ENCODE results near the gene TMEM51. TPM values are rescaled to one million over a fixed set of nuclear protein-coding genes. Genes with fewer than 3 reads are reported as not detected.
A peak's percentile ranks its signal among the peaks of the same experiment; 100 is the strongest.
"Not testable (repeated sequence)": the region's sequence is repeated elsewhere in the genome, so short reads cannot be mapped to it uniquely, and the experiment has no call there.

Gene TMEM51
- total and polyA plus RNA-seq, 2 experiments from 2014 or later: 23.8 to 32.7 TPM

DNA sequence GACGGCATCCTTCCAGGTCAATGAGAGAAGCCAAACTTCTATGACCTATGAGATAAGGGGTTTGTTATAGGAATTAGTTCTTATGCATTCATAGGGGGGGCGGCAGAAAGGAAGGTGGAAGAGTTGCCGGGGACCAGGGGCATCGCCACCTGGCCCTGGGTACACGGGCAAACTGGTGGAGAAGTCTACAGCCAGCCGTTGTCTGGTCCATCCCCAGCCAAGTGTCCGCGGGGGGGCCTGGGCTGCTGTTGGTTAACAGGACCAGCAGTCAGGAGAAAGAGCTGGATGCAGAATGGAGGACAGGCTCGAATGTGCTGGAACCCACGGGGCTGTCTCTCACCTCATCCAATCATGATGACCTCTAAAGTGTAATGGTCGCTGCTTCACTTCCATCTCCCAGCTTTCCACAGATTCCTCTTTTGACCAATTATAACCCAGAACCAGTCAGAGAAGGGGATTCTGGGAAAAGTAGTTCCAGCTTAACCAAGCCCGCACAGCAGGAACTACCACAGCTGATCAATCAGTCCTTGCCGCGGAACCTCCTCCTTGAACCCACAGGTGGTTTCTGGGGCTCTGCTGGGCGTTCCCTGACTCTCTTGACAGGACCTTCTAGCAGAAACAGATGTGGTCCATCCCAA is 17.8 kb downstream of the TMEM51 start:
- TF ChIP-seq, protein P1, sequence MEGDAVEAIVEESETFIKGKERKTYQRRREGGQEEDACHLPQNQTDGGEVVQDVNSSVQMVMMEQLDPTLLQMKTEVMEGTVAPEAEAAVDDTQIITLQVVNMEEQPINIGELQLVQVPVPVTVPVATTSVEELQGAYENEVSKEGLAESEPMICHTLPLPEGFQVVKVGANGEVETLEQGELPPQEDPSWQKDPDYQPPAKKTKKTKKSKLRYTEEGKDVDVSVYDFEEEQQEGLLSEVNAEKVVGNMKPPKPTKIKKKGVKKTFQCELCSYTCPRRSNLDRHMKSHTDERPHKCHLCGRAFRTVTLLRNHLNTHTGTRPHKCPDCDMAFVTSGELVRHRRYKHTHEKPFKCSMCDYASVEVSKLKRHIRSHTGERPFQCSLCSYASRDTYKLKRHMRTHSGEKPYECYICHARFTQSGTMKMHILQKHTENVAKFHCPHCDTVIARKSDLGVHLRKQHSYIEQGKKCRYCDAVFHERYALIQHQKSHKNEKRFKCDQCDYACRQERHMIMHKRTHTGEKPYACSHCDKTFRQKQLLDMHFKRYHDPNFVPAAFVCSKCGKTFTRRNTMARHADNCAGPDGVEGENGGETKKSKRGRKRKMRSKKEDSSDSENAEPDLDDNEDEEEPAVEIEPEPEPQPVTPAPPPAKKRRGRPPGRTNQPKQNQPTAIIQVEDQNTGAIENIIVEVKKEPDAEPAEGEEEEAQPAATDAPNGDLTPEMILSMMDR (IDR thresholded peaks at IDR 0.05; ENCODE audit: low read depth, low read length): no peak
- Histone ChIP-seq H3K27ac (no peak overlapping the region), H3K9me3 (ENCODE audit: low read depth) (no peaks in the 10 kb centered on the region), H3K36me3 (no peaks in the 10 kb centered on the region), H3K27me3 (no peaks in the 10 kb centered on the region), H3K4me3 (no peak overlapping the region), H3K4me1 (ENCODE audit: low read depth) (peaks cover 40% of the 10 kb centered on the region)
- DNase-seq (ENCODE audit: low read depth in 1 of 2, low spot score in 1 of 2): peak in 1 of 2 donors; percentile 32

DNA sequence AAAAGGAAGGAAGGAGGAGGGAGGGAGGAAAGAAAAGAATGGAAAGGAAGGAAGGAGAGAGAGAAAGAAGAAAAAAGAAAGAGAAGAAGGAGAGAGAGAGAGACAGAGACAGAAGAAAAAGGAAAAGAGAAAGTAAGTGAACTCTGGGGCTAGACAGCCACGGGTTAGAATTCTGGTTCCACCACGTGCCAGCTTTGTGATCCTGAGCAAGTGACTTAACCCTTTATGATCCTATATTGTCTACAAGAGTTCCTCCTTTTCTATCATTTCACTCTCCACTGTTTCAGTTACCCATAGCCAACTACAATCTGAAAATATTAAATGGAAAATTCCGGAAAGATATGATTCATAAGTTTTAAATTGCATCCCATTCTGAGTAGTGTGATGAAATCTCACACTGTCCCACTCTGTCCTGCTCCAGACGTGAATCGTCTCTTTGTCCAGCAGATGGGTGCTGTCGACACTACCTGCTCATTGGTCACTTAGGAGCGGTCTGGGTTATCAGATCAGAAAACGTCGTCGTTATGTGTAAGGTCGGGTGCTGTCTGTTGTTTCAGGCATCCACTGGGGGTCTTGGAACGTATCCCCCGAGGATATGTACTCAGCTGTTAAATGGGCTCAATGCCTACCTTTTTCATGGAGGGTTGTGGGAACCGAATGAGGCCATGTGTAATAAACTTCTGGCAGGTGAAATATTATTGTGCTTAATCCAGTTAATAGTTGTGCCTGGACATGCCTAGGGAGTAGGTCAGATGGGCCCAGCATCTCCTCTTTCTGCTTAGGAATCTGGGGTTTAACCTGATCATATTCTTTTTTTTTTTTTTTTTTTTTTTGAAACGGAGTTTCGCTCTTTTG is 19.1 kb downstream of the TMEM51 start:
- H3K36me3 ChIP-seq: no peaks in the 10 kb centered on the region
- H3K27ac ChIP-seq: no peak overlapping the region
- H3K4me3 ChIP-seq: no peak overlapping the region
- peak in 1 of 2 donors; percentile 56 for DNase-seq (ENCODE audit: low read depth in 1 of 2, low spot score in 1 of 2)
- peaks cover 47% of the 10 kb centered on the region for H3K4me1 ChIP-seq (ENCODE audit: low read depth)
- TF ChIP-seq, protein P1 (IDR thresholded peaks at IDR 0.05; ENCODE audit: low read depth, low read length): no peak
- H3K9me3 ChIP-seq (ENCODE audit: low read depth): no peaks in the 10 kb centered on the region
- no peaks in the 10 kb centered on the region for H3K27me3 ChIP-seq

DNA sequence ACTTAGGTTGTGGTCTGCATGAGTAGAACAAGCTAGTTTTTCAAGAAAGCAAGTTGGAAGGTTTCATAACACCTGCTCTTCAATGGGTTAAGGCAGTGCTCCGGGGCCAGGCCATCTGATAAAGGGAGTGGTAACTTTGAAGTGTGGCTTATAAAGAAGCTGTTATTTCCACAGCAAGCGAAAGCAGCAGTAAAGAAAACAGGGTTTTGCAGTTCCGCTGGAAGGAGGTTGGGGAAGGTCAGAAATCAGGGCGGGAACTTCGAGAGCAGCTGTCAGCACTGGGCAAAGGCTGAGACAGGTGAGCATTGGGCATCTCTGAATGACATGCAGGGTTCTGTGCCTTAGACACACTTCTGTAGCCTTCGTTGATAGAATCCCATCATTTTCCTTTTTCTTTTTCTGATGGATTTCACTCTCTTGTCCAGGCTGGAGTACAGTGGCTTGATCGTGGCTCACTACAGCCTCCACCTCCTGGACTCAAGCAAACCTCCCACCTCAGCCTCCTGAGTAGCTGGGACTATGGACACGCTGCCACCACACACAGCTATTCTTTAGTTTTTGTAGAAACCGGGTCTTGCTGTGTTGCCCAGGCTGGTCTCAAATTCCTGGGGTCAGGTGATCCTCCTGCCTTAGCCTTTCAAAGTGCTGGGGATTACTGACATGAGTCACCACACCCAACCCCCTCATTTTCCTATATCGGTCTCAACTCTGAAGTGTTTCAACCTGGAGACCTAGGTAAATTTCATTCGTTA is 20.5 kb downstream of the TMEM51 start:
- H3K27me3 ChIP-seq: no peaks in the 10 kb centered on the region
- H3K4me1 ChIP-seq (ENCODE audit: low read depth): peaks cover 36% of the 10 kb centered on the region
- H3K4me3 ChIP-seq: no peak overlapping the region
- TF ChIP-seq, protein P1 (IDR thresholded peaks at IDR 0.05; ENCODE audit: low read depth, low read length): no peak
- H3K36me3 ChIP-seq: no peaks in the 10 kb centered on the region
- H3K9me3 ChIP-seq (ENCODE audit: low read depth): no peaks in the 10 kb centered on the region
- peak overlapping the region; percentile 16 for H3K27ac ChIP-seq
- DNase-seq (ENCODE audit: low read depth in 1 of 2, low spot score in 1 of 2): no peak

DNA sequence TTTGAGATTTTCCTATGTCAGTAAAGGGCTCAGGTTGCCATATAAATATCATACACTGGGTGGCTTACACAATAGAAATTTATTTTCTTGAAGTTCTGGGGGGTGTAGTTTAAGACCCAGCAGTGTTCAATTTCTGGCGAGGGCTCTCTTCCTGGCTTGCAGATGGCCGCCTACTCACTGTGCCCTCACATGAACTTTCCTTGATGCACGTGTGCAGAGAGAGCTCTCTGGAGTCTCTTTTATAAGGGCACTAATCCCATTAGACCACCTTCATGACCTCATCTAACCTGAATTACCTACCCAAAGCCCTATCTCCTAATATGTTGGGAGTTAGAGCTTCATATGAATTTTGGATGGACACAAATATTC is 21.1 kb downstream of the TMEM51 start:
- Histone ChIP-seq H3K4me3 (no peak overlapping the region), H3K36me3 (no peaks in the 10 kb centered on the region), H3K9me3 (ENCODE audit: low read depth) (no peaks in the 10 kb centered on the region), H3K27ac (no peak overlapping the region), H3K27me3 (no peaks in the 10 kb centered on the region), H3K4me1 (ENCODE audit: low read depth) (peaks cover 36% of the 10 kb centered on the region)
- DNase-seq (ENCODE audit: low read depth in 1 of 2, low spot score in 1 of 2): no peak
- TF ChIP-seq, protein P1 (IDR thresholded peaks at IDR 0.05; ENCODE audit: low read depth, low read length): no peak

DNA sequence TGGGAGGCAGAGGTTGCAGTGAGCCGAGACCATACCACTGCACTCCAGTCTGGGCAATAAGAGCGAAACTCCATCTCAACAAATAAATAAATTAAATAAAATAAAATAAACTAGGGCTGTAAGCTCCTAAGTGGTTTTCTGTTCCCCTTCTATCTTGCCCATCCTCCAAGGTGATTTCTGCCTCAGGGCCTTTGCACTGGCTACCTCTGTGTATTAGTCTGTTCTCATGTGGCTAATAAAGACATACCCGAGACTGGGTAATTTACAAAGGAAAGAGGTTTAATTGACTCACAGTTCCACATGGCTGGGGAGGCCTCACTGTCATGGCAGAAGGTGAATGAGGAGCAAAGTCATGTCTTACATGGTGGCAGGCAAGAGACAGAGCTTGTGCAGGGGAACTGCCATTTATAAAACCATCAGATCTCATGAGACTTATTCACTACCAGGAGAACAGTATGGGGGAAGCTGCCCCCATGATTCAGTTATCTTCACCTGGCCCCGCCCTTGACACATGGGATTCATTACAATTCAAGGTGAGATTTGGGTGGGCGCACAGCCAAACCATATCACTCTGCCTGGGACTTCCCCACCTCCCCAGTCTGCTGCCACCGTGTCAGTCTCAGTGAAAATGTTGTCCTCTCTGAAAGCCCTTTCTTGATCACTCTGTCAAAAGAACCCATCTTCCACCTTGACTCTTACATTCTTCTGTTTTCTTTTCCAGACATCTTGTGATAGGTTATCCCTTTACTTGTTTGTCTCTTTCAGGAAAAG is 22.0 kb downstream of the TMEM51 start:
- H3K27ac ChIP-seq; DNase-seq (ENCODE audit: low read depth in 1 of 2, low spot score in 1 of 2); H3K27me3 ChIP-seq; H3K36me3 ChIP-seq; H3K4me3 ChIP-seq; H3K9me3 ChIP-seq (ENCODE audit: low read depth): not testable (repeated sequence)
- peaks cover 36% of the 10 kb centered on the region for H3K4me1 ChIP-seq (ENCODE audit: low read depth)

Measured in cardiac muscle cell (in vitro differentiated cells and primary cell).